MM.1S (cell line): ENCODE measurements around the gene OR8K3.

Source experiments
- DNase-seq: peaks from one replicate; pipeline ENCODE4 v3.0.0-alpha.2; 2015
- H2AFZ ChIP-seq: fragments of 300-600 bp; sonication (generic); 2 replicates; pipeline ENCODE4 v1.6.0; 2016; ENCODE audit warnings: antibody characterized with exemption, low read length
- H3F3A ChIP-seq: fragments of 300-600 bp; sonication (generic); 2 replicates; pipeline ENCODE4 v1.6.1; 2016; ENCODE audit warnings: mild to moderate bottlenecking, antibody characterized with exemption, low read length, moderate library complexity, mixed read lengths; ENCODE audit not compliant: insufficient read depth
- H3K27ac ChIP-seq: fragments of 300-600 bp; sonication (generic); 2 replicates; pipeline ENCODE4 v1.5.1; 2016; ENCODE audit warnings: mild to moderate bottlenecking, low read length
- H3K27me3 ChIP-seq: fragments of 300-600 bp; sonication (generic); replicated peaks from 2 replicates; pipeline ENCODE4 v1.6.0; 2016; ENCODE audit warnings: low read length; ENCODE audit not compliant: insufficient read depth
- H3K36me3 ChIP-seq: fragments of 300-600 bp; sonication (generic); replicated peaks from 2 replicates; pipeline ENCODE4 v1.6.1; 2016; ENCODE audit warnings: mild to moderate bottlenecking, low read length, mixed read lengths; ENCODE audit not compliant: insufficient read depth
- H3K4me1 ChIP-seq: fragments of 300-600 bp; sonication (generic); 2 replicates; pipeline ENCODE4 v1.6.1; 2016; ENCODE audit warnings: low read length, mixed read lengths
- H3K4me2 ChIP-seq: fragments of 300-600 bp; sonication (generic); 2 replicates; pipeline ENCODE4 v1.6.0; 2016; ENCODE audit warnings: low read depth, low read length
- H3K4me3 ChIP-seq: fragments of 300-600 bp; sonication (generic); 2 replicates; pipeline ENCODE4 v1.5.1; 2016; ENCODE audit warnings: low read length, mixed read lengths
- H3K79me2 ChIP-seq: fragments of 300-600 bp; sonication (generic); 2 replicates; pipeline ENCODE4 v1.6.1; 2016; ENCODE audit warnings: mixed run types, low read length, mixed read lengths
- H3K9ac ChIP-seq: fragments of 300-600 bp; sonication (generic); 2 replicates; pipeline ENCODE4 v1.6.1; 2016; ENCODE audit warnings: low read length, mixed read lengths
- H3K9me2 ChIP-seq: fragments of 300-600 bp; sonication (generic); replicated peaks from 2 replicates; pipeline ENCODE4 v1.6.1; 2016; ENCODE audit warnings: mild to moderate bottlenecking, low read length, mixed read lengths; ENCODE audit not compliant: insufficient read depth
- H3K9me3 ChIP-seq: fragments of 300-600 bp; sonication (generic); replicated peaks from 2 replicates; pipeline ENCODE4 v1.6.1; 2016; ENCODE audit warnings: mild to moderate bottlenecking, low read length, mixed read lengths; ENCODE audit not compliant: insufficient read depth
- H4K20me1 ChIP-seq: fragments of 300-600 bp; sonication (generic); 2 replicates; pipeline ENCODE4 v1.6.1; 2016; ENCODE audit warnings: mild to moderate bottlenecking, low read length, moderate library complexity, mixed read lengths; ENCODE audit not compliant: insufficient read depth
- CTCF ChIP-seq: fragments of 300-600 bp; sonication (generic); IDR thresholded peaks from 2 replicates; pipeline ENCODE4 v1.5.1; 2016; ENCODE audit warnings: antibody characterized with exemption, low read length, mixed read lengths
- EZH2 ChIP-seq: fragments of 300-600 bp; sonication (generic); optimal IDR thresholded peaks from 2 replicates; pipeline ENCODE3; 2017; ENCODE audit warnings: low read depth, mild to moderate bottlenecking, antibody characterized with exemption, low read length, mixed read lengths
- EZH2phosphoT487 ChIP-seq: fragments of 300-600 bp; sonication (generic); IDR thresholded peaks from 2 replicates; pipeline ENCODE4 v1.6.1; 2018; ENCODE audit warnings: antibody characterized with exemption, low read length

Gene OR8K3

GRCh38 chr11:56314844-56315243 lies at the start of gene OR8K3:
OR8K3 (plus strand) TSS chr11:56315144; CDS start chr11:56318307, 3,163 bp downstream.
- no peaks in the 10 kb centered on the region for H3K79me2 ChIP-seq
- no peaks in the 10 kb centered on the region for H3K36me3 ChIP-seq
- no peak within 1 kb of the TSS for H3K9ac ChIP-seq
- no peak for TF ChIP-seq EZH2
- no peak for TF ChIP-seq EZH2phosphoT487
- no peak for TF ChIP-seq CTCF
- H3K9me3 ChIP-seq, result no peaks in the 10 kb centered on the region
- no peak within 1 kb of the TSS for H3K4me2 ChIP-seq
- no peaks in the 10 kb centered on the region for H3K4me1 ChIP-seq
- no peaks in the 10 kb centered on the region for H3K27me3 ChIP-seq
- no peaks in the 10 kb centered on the region for H3F3A ChIP-seq
- no peak within 1 kb of the TSS for H3K4me3 ChIP-seq
- no peak for DNase-seq
- H3K27ac ChIP-seq, result no peak within 1 kb of the TSS
- no peaks in the 10 kb centered on the region; the same call in 1 of the 2 replicates for H3K9me2 ChIP-seq
- no peaks in the 10 kb centered on the region for H4K20me1 ChIP-seq
- no peak within 1 kb of the TSS for H2AFZ ChIP-seq

GRCh38 chr11:56271092-56271491 lies 43.9 kb upstream of the OR8K3 start:
- no peak for DNase-seq

GRCh38 chr11:56273854-56274253 lies 41.1 kb upstream of the OR8K3 start, which contains the start of gene OR5T1:
OR5T1 (plus strand) TSS chr11:56274154; CDS start chr11:56275639, 1,485 bp downstream.
- Histone ChIP-seq H3K27me3 (no peaks in the 10 kb centered on the region), H2AFZ (no peak within 1 kb of the TSS), H3K4me3 (no peak within 1 kb of the TSS), H3K79me2 (no peaks in the 10 kb centered on the region), H3K9me3 (no peaks in the 10 kb centered on the region), H3K9ac (no peak within 1 kb of the TSS), H3K4me2 (no peak within 1 kb of the TSS), H3K36me3 (no peaks in the 10 kb centered on the region), H3K4me1 (no peaks in the 10 kb centered on the region), H4K20me1 (no peaks in the 10 kb centered on the region), H3F3A (no peaks in the 10 kb centered on the region), H3K27ac (no peak within 1 kb of the TSS), H3K9me2 (no peaks in the 10 kb centered on the region)
- DNase-seq, result no peak
- TF ChIP-seq EZH2 (no peak), CTCF (no peak), EZH2phosphoT487 (no peak)

More at GRCh38 chr11:56271092-56271491, 43.9 kb upstream of the OR8K3 start:
- TF ChIP-seq EZH2phosphoT487, result no peak
- no peak for TF ChIP-seq CTCF
- TF ChIP-seq EZH2, result no peak
- Histone ChIP-seq H3K9me2 (no peaks in the 10 kb centered on the region), H3K27ac (no peak overlapping the region), H3K9ac (no peak overlapping the region), H3K4me1 (no peaks in the 10 kb centered on the region), H3F3A (no peaks in the 10 kb centered on the region), H3K4me2 (no peak overlapping the region), H3K4me3 (no peak overlapping the region), H3K79me2 (no peaks in the 10 kb centered on the region), H4K20me1 (no peaks in the 10 kb centered on the region), H3K27me3 (no peaks in the 10 kb centered on the region), H3K36me3 (no peaks in the 10 kb centered on the region), H3K9me3 (no peaks in the 10 kb centered on the region), H2AFZ (no peak overlapping the region)
